Right lobe of liver (tissue), 6 donors: ENCODE data around the gene MACC1. TPM values are rescaled to one million over a fixed set of nuclear protein-coding genes. Genes with fewer than 3 reads are reported as not detected.

Source experiments
- ATAC-seq, 4 donors: fragments of 200-7000 bp; cut with Tn5 transposase; one replicate each; pipeline ENCODE4 v1.9.1; 2020; ENCODE audit warnings: mild to moderate bottlenecking in 4 of 4, moderate library complexity in 4 of 4
- DNase-seq, 3 donors: peaks; one replicate each; pipeline ENCODE4 v3.0.0-alpha.2; 2020
- H3K27ac ChIP-seq, 3 donors: fragments of 200-600 bp; one replicate each; pipeline ENCODE4 v1.8.0; 2022
- H3K27me3 ChIP-seq, 2 donors: fragments of 200-600 bp; one replicate each; pipeline ENCODE4 v1.8.0; 2022
- H3K36me3 ChIP-seq, 4 donors: fragments of 200-600 bp; sonication (generic) in 1 of 4; one replicate each; pipeline versions ENCODE4 v1.5.1 to v1.8.0; 2017 to 2022; ENCODE audit warnings: control low read depth in 1 of 4
- H3K4me1 ChIP-seq, 4 donors: fragments of 200-600 bp; sonication (generic) in 1 of 4; one replicate each; pipeline versions ENCODE4 v1.5.1 to v1.8.0; 2017 to 2022; ENCODE audit warnings: control low read depth in 1 of 4
- H3K4me3 ChIP-seq, 3 donors: fragments of 200-600 bp; one replicate each; pipeline ENCODE4 v1.8.0; 2022
- H3K9me3 ChIP-seq, 4 donors: fragments of 200-600 bp; sonication (generic) in 1 of 4; one replicate each; pipeline versions ENCODE4 v1.5.1 to v1.8.0; 2017 to 2022; ENCODE audit warnings: control low read depth in 1 of 4
- CTCF ChIP-seq, 4 donors: fragments of 200-600 bp in 3 of 4; fragments of 450-650 bp in 1 of 4; IDR thresholded peaks; one replicate each; pipeline versions ENCODE4 v1.5.1 to v1.8.0; 2016 to 2022; ENCODE audit warnings: antibody characterized with exemption in 4 of 4, mild to moderate bottlenecking in 2 of 4
- POLR2A ChIP-seq: fragments of 450-650 bp; IDR thresholded peaks from one replicate; pipeline ENCODE4 v1.6.1; 2017; ENCODE audit warnings: antibody characterized with exemption, mild to moderate bottlenecking
- WGBS: methylation state at CpG from one replicate; pipeline ENCODE4 v1.1.6; 2018; ENCODE audit warnings: low coverage, low lambda C conversion rate; ENCODE audit not compliant: insufficient coverage; ENCODE audit errors: missing lambda C conversion rate; 5-methylcytosine and 5-hydroxymethylcytosine counted together
- intact Hi-C, 2 donors: fragments of 100-400 bp; cut with DNase I; formaldehyde crosslinking; loops; one replicate each; pipeline versions ENCODE4 v1.11.2 to v1.14.1; 2022
- total RNA-seq, 6 experiments: library from RNA; depleted of rRNA in 2 of 6; stranded (reverse); fragments of >200 nt in 2 of 6; fragmentation: NEBNext Ultra II Directional in 3 of 6; extraction: Animal tissue kit (Norgen Biotek cat#: 25700) in 3 of 6; gene quantifications; one replicate each; pipeline versions ENCODE4 v1.1.0 to v1.2.4, GENCODE V29; 2016 to 2023
- donor health status: DM: no; HTN: yes; CAD: no.
- donor health status: DM: no; HTN: no; CAD: no.
- donor health status: DM: no; HTN: no; CAD: no.
- donor health status: DM: no; HTN: yes; CAD: no.
- donor health status: DM: no; HTN: yes; CAD: no.

MACC1 gene
- total RNA-seq, 6 experiments from 2014 or later: 0.13 to 0.93 (median 0.32) TPM

GRCh38 chr7:20197837-20198236 lies 19.3 kb downstream of the MACC1 start:
- Histone ChIP-seq H3K27ac (no peak overlapping the region), H3K9me3 (no peaks in the 10 kb centered on the region), H3K4me1 (no peaks in the 10 kb centered on the region), H3K27me3 (no peaks in the 10 kb centered on the region), H3K4me3 (no peak overlapping the region), H3K36me3 (no peaks in the 10 kb centered on the region)
- ATAC-seq (no peak), DNase-seq (no peak)
- intact Hi-C loops: no loop called here
- TF ChIP-seq POLR2A: no peak
- TF ChIP-seq CTCF (IDR thresholded peaks at IDR 0.05): peak in 3 of 4 donors; percentile 33 to 54 (median 34)

- 46% methylated on average over 4 of the region's 4 CpGs for WGBS
Observed at GRCh38 chr7:20197125-20197748, 19.9 kb downstream of the MACC1 start.

GRCh38 chr7:20194343-20194995 lies 22.7 kb downstream of the MACC1 start:
- 27% methylated on average over 3 of the region's 4 CpGs for WGBS
- no peaks in the 10 kb centered on the region for H3K4me1 ChIP-seq
- DNase-seq (no peak), ATAC-seq (peak in 2 of 4 donors; percentile 23 to 26)
- no peaks in the 10 kb centered on the region for H3K9me3 ChIP-seq
- no peaks in the 10 kb centered on the region for H3K27me3 ChIP-seq
- TF ChIP-seq POLR2A (no peak), CTCF (IDR thresholded peaks at IDR 0.05) (no peak)
- H3K4me3 ChIP-seq: no peak overlapping the region
- intact Hi-C loops: no loop called here
- H3K36me3 ChIP-seq: no peaks in the 10 kb centered on the region
- no peak overlapping the region for H3K27ac ChIP-seq

More at GRCh38 chr7:20197125-20197748, 19.9 kb downstream of the MACC1 start:
- DNase-seq: no peak
- Histone ChIP-seq H3K4me3 (no peak overlapping the region), H3K27ac (no peak overlapping the region), H3K27me3 (no peaks in the 10 kb centered on the region), H3K4me1 (no peaks in the 10 kb centered on the region), H3K36me3 (no peaks in the 10 kb centered on the region), H3K9me3 (no peaks in the 10 kb centered on the region)
- ATAC-seq: no peak
- intact Hi-C loops: no loop called here
- no peak for TF ChIP-seq CTCF (IDR thresholded peaks at IDR 0.05)
- TF ChIP-seq POLR2A: no peak

GRCh38 chr7:20193873-20194272 lies 23.3 kb downstream of the MACC1 start:
- Histone ChIP-seq H3K27me3 (no peaks in the 10 kb centered on the region), H3K36me3 (no peaks in the 10 kb centered on the region), H3K4me3 (no peak overlapping the region), H3K4me1 (no peaks in the 10 kb centered on the region), H3K9me3 (no peaks in the 10 kb centered on the region), H3K27ac (no peak overlapping the region)
- intact Hi-C loops: no loop called here
- DNase-seq (no peak), ATAC-seq (no peak)
- 65% methylated on average over 6 of the region's 6 CpGs for WGBS
- TF ChIP-seq POLR2A (no peak), CTCF (IDR thresholded peaks at IDR 0.05) (no peak)
